Activated naive CD4-positive, alpha-beta T cell treated with anti-CD3 and anti-CD28 coated beads, Interleukin-2, amount 10 ng/mL, durations not matched to agents 7 days and 5 days (primary cell): ENCODE measurements around the gene MCOLN1.

Source experiments
- CTCF ChIA-PET: fragments of 350-600 bp; sonication (Branson Sonifier 250); formaldehyde crosslinking; loops from one replicate; lab custom pipeline; 2021; ENCODE audit warnings: antibody characterized with exemption; lab: Charles Lee
- DNase-seq: peaks from one replicate; pipeline ENCODE4 v3.0.0-alpha.2; 2020
- H3K27ac Mint-ChIP-seq: one replicate; pipeline ENCODE4 v1.8.0; 2021; ENCODE audit warnings: mild to moderate bottlenecking, moderate library complexity, mixed read lengths
- H3K27me3 Mint-ChIP-seq: one replicate; pipeline ENCODE4 v1.8.0; 2021; ENCODE audit warnings: mild to moderate bottlenecking, mixed read lengths
- H3K36me3 Mint-ChIP-seq: one replicate; pipeline ENCODE4 v1.8.0; 2021; ENCODE audit warnings: mixed read lengths
- H3K4me1 Mint-ChIP-seq: one replicate; pipeline ENCODE4 v1.8.0; 2021; ENCODE audit warnings: mixed read lengths
- H3K4me3 Mint-ChIP-seq: one replicate; pipeline ENCODE4 v1.8.0; 2021; ENCODE audit warnings: mild to moderate bottlenecking, moderate library complexity, mixed read lengths
- H3K9me3 Mint-ChIP-seq: one replicate; pipeline ENCODE4 v1.8.0; 2021; ENCODE audit warnings: mixed read lengths

Gene MCOLN1

GRCh38 chr19:7526059-7526929 lies 3.9 kb downstream of the MCOLN1 start:
- no peaks in the 10 kb centered on the region for H3K9me3 Mint-ChIP-seq
- H3K4me1 Mint-ChIP-seq = peaks cover 16% of the 10 kb centered on the region
- no peak overlapping the region for H3K27ac Mint-ChIP-seq
- no peak overlapping the region for H3K4me3 Mint-ChIP-seq
- DNase-seq = no peak
- CTCF ChIA-PET = no interaction called here
- H3K36me3 Mint-ChIP-seq = no peaks in the 10 kb centered on the region
- no peaks in the 10 kb centered on the region for H3K27me3 Mint-ChIP-seq

- no peaks in the 10 kb centered on the region for H3K27me3 Mint-ChIP-seq
- no peaks in the 10 kb centered on the region for H3K9me3 Mint-ChIP-seq
- H3K4me3 Mint-ChIP-seq = no peak overlapping the region
- CTCF ChIA-PET = no interaction called here
- H3K27ac Mint-ChIP-seq = no peak overlapping the region
- H3K36me3 Mint-ChIP-seq = peaks cover 2% of the 10 kb centered on the region
- peaks cover 5% of the 10 kb centered on the region for H3K4me1 Mint-ChIP-seq
- no peak for DNase-seq
Observed at GRCh38 chr19:7527516-7528191, 5.2 kb downstream of the MCOLN1 start.

- Mint-ChIP-seq H3K27me3 (no peaks in the 10 kb centered on the region), H3K4me1 (peaks cover 9% of the 10 kb centered on the region), H3K4me3 (no peak overlapping the region), H3K9me3 (no peaks in the 10 kb centered on the region), H3K27ac (no peak overlapping the region), H3K36me3 (peaks cover 2% of the 10 kb centered on the region)
- CTCF ChIA-PET = no interaction called here
- DNase-seq = no peak
Observed at GRCh38 chr19:7528192-7528519, 5.7 kb downstream of the MCOLN1 start.

GRCh38 chr19:7528522-7529245 lies 6.3 kb downstream of the MCOLN1 start:
- no peak overlapping the region for H3K4me3 Mint-ChIP-seq
- peaks cover 5% of the 10 kb centered on the region for H3K4me1 Mint-ChIP-seq
- no peak for DNase-seq
- CTCF ChIA-PET = no interaction called here
- H3K9me3 Mint-ChIP-seq = no peaks in the 10 kb centered on the region
- no peak overlapping the region for H3K27ac Mint-ChIP-seq
- H3K36me3 Mint-ChIP-seq = peaks cover 2% of the 10 kb centered on the region
- H3K27me3 Mint-ChIP-seq = no peaks in the 10 kb centered on the region

DNA sequence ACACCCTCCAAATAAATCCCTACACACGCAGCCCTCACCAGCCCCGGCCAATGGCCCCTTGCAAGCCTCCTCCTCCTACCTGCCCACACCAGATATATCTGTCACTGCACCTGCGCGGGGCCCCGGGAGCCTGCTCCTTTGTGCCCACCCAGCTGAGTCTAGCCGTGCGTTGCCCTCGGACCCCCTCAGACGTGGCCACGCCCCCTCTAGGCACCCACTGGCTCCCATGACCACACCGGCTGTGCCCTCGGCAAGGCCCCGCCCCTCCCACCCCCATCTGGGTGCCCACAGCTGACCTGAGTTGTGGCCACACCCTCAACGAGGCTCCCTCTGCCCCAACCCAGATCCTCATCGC lies 6.8 kb downstream of the MCOLN1 start:
- peaks cover 2% of the 10 kb centered on the region for H3K36me3 Mint-ChIP-seq
- no peak for DNase-seq
- H3K4me1 Mint-ChIP-seq = peaks cover 5% of the 10 kb centered on the region
- H3K4me3 Mint-ChIP-seq = no peak overlapping the region
- no peaks in the 10 kb centered on the region for H3K27me3 Mint-ChIP-seq
- no peaks in the 10 kb centered on the region for H3K9me3 Mint-ChIP-seq
- no peak overlapping the region for H3K27ac Mint-ChIP-seq
- CTCF ChIA-PET = no interaction called here

GRCh38 chr19:7529610-7530490 lies 7.4 kb downstream of the MCOLN1 start:
- Mint-ChIP-seq H3K27me3 (no peaks in the 10 kb centered on the region), H3K27ac (no peak overlapping the region), H3K9me3 (no peaks in the 10 kb centered on the region), H3K4me3 (no peak overlapping the region), H3K36me3 (peaks cover 2% of the 10 kb centered on the region), H3K4me1 (peaks cover 10% of the 10 kb centered on the region)
- DNase-seq = no peak
- CTCF ChIA-PET = no interaction called here

DNA sequence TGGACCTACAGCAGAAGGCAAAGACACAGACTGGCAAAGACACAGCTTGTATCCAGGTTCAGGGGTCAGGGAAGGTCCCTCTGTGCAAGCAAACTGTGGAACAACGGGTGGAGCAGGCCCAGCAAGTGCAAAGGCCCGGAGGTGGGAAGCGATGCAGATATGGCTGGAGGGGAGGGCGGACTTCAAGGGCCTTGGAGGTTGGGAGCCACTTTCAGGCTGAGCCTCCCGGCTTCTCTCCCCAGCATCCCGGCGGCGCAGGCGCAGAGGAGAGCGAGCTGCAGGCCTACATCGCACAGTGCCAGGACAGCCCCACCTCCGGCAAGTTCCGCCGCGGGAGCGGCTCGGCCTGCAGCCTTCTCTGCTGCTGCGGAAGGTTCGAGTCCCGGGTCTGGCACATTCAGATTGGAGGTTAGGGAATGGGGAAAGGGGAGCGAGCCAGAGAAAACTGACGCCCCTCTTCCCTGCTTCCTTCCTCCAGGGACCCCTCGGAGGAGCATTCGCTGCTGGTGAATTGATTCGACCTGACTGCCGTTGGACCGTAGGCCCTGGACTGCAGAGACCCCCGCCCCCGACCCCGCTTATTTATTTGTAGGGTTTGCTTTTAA lies 11.0 kb downstream of the MCOLN1 start:
- CTCF ChIA-PET = no interaction called here
- Mint-ChIP-seq H3K36me3 (peaks cover 10% of the 10 kb centered on the region), H3K4me1 (peaks cover 25% of the 10 kb centered on the region), H3K9me3 (no peaks in the 10 kb centered on the region), H3K4me3 (peak overlapping the region; percentile 94), H3K27me3 (no peaks in the 10 kb centered on the region), H3K27ac (peak overlapping the region; percentile 75)
- DNase-seq = no peak

GRCh38 chr19:7533925-7534480 lies 11.6 kb downstream of the MCOLN1 start:
- Mint-ChIP-seq H3K36me3 (peaks cover 16% of the 10 kb centered on the region), H3K4me1 (peaks cover 25% of the 10 kb centered on the region), H3K27me3 (no peaks in the 10 kb centered on the region), H3K27ac (peak overlapping the region; percentile 87), H3K4me3 (peak overlapping the region; percentile 94), H3K9me3 (no peaks in the 10 kb centered on the region)
- CTCF ChIA-PET = no interaction called here
- peak; percentile 90 for DNase-seq

GRCh38 chr19:7534531-7535046 lies 12.2 kb downstream of the MCOLN1 start:
- Mint-ChIP-seq H3K27me3 (no peaks in the 10 kb centered on the region), H3K9me3 (no peaks in the 10 kb centered on the region), H3K27ac (peak overlapping the region; percentile 87), H3K4me1 (peaks cover 25% of the 10 kb centered on the region), H3K36me3 (peaks cover 16% of the 10 kb centered on the region), H3K4me3 (peak overlapping the region; percentile 94)
- CTCF ChIA-PET = interaction anchor here (1.2 kb wide), 1 partner anchor 11 kb away, joined by 3 read pairs; no protein-coding TSS in a partner anchor
- no peak for DNase-seq

GRCh38 chr19:7535047-7535997 lies 12.9 kb downstream of the MCOLN1 start, which contains the start of gene PNPLA6:
TSS of gene PNPLA6 (plus strand) at chr19:7535717. CDS start at chr19:7535789, 72 bp downstream.
- peak within 1 kb of the TSS; percentile 94 for H3K4me3 Mint-ChIP-seq
- H3K36me3 Mint-ChIP-seq = peaks cover 20% of the 10 kb centered on the region
- no peaks in the 10 kb centered on the region for H3K27me3 Mint-ChIP-seq
- H3K4me1 Mint-ChIP-seq = peaks cover 25% of the 10 kb centered on the region
- CTCF ChIA-PET = interaction anchor here (1.2 kb wide), 1 partner anchor 12 kb away, joined by 3 read pairs; no protein-coding TSS in a partner anchor
- H3K27ac Mint-ChIP-seq = peak within 1 kb of the TSS; percentile 87
- H3K9me3 Mint-ChIP-seq = no peaks in the 10 kb centered on the region
- DNase-seq = peak; percentile 95

GRCh38 chr19:7535998-7536695 lies 13.7 kb downstream of the MCOLN1 start:
- Mint-ChIP-seq H3K27me3 (no peaks in the 10 kb centered on the region), H3K9me3 (no peaks in the 10 kb centered on the region), H3K4me1 (peaks cover 25% of the 10 kb centered on the region), H3K36me3 (peaks cover 23% of the 10 kb centered on the region), H3K27ac (peak overlapping the region; percentile 77), H3K4me3 (peak overlapping the region; percentile 94)
- no peak for DNase-seq
- CTCF ChIA-PET = interaction anchor here (1.2 kb wide), 1 partner anchor 13 kb away, joined by 3 read pairs; no protein-coding TSS in a partner anchor
